RWPE2 (cell line): ENCODE measurements around the gene KNDC1.

ENCODE experiments used
- ATAC-seq: fragments of 200-7000 bp; cut with Tn5 transposase; 3 replicates; pipeline ENCODE4 v1.9.1; 2021; ENCODE audit warnings: low read depth
- DNase-seq: peaks from one replicate; pipeline ENCODE4 v3.0.0-alpha.2; 2020; ENCODE audit warnings: low spot score
- H3K27ac ChIP-seq: fragments of 450-650 bp; 2 replicates; pipeline ENCODE4 v1.5.1; 2017; ENCODE audit warnings: mild to moderate bottlenecking; ENCODE audit not compliant: poor library complexity, severe bottlenecking
- H3K27me3 ChIP-seq: fragments of 250-450 bp; sonication (Bioruptor Pico); 2 replicates; pipeline ENCODE4 v1.5.1; 2021; ENCODE audit warnings: mild to moderate bottlenecking, moderate library complexity; ENCODE audit not compliant: insufficient read depth, poor library complexity, severe bottlenecking
- H3K36me3 ChIP-seq: fragments of 250-450 bp; sonication (Bioruptor Pico); 2 replicates; pipeline ENCODE4 v1.5.1; 2020; ENCODE audit warnings: low read depth, mild to moderate bottlenecking, moderate library complexity
- H3K4me1 ChIP-seq: fragments of 250-450 bp; sonication (Bioruptor Pico); 2 replicates; pipeline ENCODE4 v1.5.1; 2021; ENCODE audit warnings: mild to moderate bottlenecking, moderate library complexity; ENCODE audit not compliant: insufficient read depth, poor library complexity, severe bottlenecking
- H3K4me3 ChIP-seq: fragments of 250-450 bp; sonication (Bioruptor Pico); 2 replicates; pipeline ENCODE4 v1.5.1; 2021; ENCODE audit warnings: mild to moderate bottlenecking, moderate library complexity; ENCODE audit not compliant: severe bottlenecking
- H3K9me3 ChIP-seq: fragments of 250-450 bp; sonication (Bioruptor Pico); 2 replicates; pipeline ENCODE4 v1.5.1; 2021; ENCODE audit warnings: mild to moderate bottlenecking, moderate library complexity; ENCODE audit not compliant: severe bottlenecking
- CTCF ChIP-seq: fragments of 450-650 bp; IDR thresholded peaks from one replicate; pipeline ENCODE4 v1.5.1; 2017; ENCODE audit warnings: mild to moderate bottlenecking, moderate library complexity; ENCODE audit not compliant: poor library complexity, severe bottlenecking

The KNDC1 gene

DNA sequence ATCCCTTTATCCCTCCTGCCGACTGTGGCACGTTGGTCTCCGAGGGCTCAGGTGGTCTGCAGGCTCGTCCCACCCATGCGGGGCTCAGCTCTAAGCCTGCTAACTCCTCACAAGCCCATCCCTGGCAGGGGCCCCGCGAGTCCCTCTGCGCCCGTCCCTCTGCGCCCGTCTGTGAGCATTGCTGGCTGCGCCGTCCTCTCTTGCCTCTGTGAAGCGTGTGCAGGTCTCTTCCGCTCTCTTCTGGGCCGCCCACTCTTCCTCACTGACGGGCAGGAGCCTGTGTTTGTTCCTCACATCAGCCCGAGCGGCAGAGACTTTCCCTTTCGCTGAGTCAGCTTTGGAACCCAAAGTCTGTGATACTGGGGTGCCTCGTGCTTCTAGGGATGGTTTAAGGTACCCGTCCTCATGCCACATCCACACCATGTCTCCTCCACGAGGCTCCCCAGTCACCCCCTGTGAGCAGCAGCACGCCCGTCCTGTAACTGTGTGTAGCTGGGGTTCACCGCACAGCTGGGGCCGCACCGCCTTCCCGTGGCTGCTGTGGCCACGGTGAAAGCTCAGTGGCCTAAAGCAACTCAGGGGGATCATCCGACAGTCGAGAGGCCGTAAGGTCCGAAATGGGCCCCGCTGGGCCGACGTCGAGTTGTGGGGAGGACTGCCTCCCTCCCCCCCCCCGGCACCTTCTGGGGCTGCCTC, 36.8 kb upstream of the KNDC1 start:
- Histone ChIP-seq H3K27me3 (peaks cover 3% of the 10 kb centered on the region), H3K36me3 (no peaks in the 10 kb centered on the region), H3K4me3 (no peak overlapping the region), H3K27ac (no peak overlapping the region), H3K4me1 (no peaks in the 10 kb centered on the region), H3K9me3 (no peaks in the 10 kb centered on the region)
- no peak for ATAC-seq
- TF ChIP-seq CTCF = no peak
- DNase-seq = no peak

DNA sequence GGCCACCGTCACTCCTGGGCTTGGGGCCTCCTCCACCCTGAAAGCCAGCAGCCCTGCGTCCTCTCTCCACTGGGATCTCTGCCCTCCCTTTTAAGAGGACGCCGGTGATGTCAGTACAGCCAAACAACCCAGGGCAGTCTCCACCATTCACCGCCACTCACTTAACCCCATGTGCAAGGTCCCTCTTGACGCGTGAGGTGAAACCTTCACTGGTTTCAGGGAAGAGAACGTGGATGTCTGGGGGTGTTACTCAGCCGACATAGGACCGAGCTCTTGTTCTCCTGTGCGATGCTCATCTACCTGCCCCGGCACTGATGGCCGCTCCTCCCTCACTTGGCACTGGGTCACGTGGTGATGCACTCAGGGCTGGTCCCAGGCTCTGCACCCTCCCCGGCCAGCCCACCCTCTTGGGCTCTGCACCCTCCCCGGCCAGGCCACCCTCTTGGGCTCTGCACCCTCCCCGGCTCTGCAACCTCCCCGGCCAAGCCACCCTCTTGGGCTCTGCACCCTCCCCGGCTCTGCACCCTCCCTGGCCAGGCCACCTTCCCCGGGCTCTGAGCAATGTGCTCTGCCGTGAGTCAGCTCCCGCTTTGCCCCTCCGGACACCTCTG, 36.2 kb upstream of the KNDC1 start:
- no peak overlapping the region for H3K27ac ChIP-seq
- H3K36me3 ChIP-seq = no peaks in the 10 kb centered on the region
- H3K9me3 ChIP-seq = no peaks in the 10 kb centered on the region
- DNase-seq = no peak
- H3K4me3 ChIP-seq = no peak overlapping the region
- no peak for TF ChIP-seq CTCF
- no peaks in the 10 kb centered on the region for H3K4me1 ChIP-seq
- peaks cover 3% of the 10 kb centered on the region for H3K27me3 ChIP-seq
- ATAC-seq = no peak

DNA sequence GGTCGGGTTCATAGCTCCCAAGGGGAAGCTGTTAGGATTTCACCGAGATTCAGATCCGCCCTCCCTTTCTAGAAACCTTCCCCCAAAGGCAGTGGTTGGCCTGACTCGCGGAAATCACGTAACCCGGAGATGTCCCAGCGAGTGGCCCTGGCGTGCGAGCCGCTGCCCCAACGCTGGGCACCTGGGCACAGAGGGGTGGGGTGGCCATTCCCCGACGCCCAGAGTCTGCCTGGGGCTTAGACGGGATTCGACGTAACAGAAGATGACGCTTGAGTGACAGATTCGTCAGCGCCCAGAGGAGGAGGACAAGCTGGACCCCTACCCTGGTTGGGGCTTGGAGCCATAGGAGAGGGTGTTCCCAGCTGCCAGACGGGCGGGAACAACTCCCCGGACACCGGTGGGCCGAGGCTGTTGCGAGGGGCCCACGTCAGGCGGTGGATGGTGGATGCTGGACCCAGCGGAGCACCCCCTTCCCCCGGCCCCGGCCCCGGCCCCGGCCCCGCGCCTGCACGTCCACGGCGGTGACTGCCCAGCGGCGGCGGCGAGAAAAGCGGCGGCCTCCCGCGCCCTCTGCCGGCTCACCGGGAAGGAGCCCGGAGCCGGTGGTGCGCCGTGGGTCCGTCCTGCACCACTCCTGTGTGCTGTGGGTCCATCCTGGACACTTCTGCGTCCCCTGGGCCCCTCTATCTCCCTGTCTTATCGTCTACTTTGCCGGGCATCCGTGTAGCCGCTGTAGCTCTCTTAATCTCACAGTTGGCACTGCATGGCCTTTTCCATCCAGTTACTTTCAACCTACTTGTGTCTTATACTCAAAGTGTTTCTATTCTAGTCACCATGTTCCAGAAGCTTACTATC, 35.4 kb upstream of the KNDC1 start:
- TF ChIP-seq CTCF = peak; percentile 49
- Histone ChIP-seq H3K27me3 (peaks cover 3% of the 10 kb centered on the region), H3K4me3 (no peak overlapping the region), H3K9me3 (no peaks in the 10 kb centered on the region), H3K4me1 (no peaks in the 10 kb centered on the region), H3K27ac (no peak overlapping the region), H3K36me3 (no peaks in the 10 kb centered on the region)
- DNase-seq = peak; percentile 51
- peak; percentile 74 for ATAC-seq

- H3K9me3 ChIP-seq = no peaks in the 10 kb centered on the region
- no peak for TF ChIP-seq CTCF
Observed at GRCh38 chr10:133125901-133126300, 34.1 kb upstream of the KNDC1 start.

More at GRCh38 chr10:133125901-133126300, 34.1 kb upstream of the KNDC1 start:
- DNase-seq = peak; percentile 15
- Histone ChIP-seq H3K4me3 (no peak overlapping the region), H3K27me3 (peaks cover 3% of the 10 kb centered on the region), H3K4me1 (no peaks in the 10 kb centered on the region), H3K36me3 (no peaks in the 10 kb centered on the region), H3K27ac (no peak overlapping the region)
- no peak for ATAC-seq
